HAP-1 (cell line): ENCODE results near the gene RENBP.

Experiments
- DNase-seq, 2 experiments: peaks; one replicate each; pipeline ENCODE4 v3.0.0-alpha.2; 2016 to 2020; ENCODE audit warnings: low spot score in 2 of 2
- H3K27me3 ChIP-seq: fragments of 250-450 bp; sonication (Bioruptor Pico); 2 replicates; pipeline ENCODE4 v1.5.1; 2020; ENCODE audit warnings: low read depth, mild to moderate bottlenecking, moderate library complexity
- H3K36me3 ChIP-seq: fragments of 250-450 bp; sonication (Bioruptor Pico); replicated peaks from 2 replicates; pipeline ENCODE4 v1.5.1; 2020; ENCODE audit warnings: mild to moderate bottlenecking
- H3K4me1 ChIP-seq: fragments of 250-450 bp; sonication (Bioruptor Pico); 2 replicates; pipeline ENCODE4 v1.5.1; 2020; ENCODE audit warnings: mild to moderate bottlenecking
- H3K4me3 ChIP-seq: fragments of 250-450 bp; sonication (Bioruptor Pico); 2 replicates; pipeline ENCODE4 v1.5.1; 2020; ENCODE audit warnings: mild to moderate bottlenecking, moderate library complexity
- H3K9me3 ChIP-seq: fragments of 250-450 bp; sonication (Bioruptor Pico); 2 replicates; pipeline ENCODE4 v1.5.1; 2020; ENCODE audit warnings: mild to moderate bottlenecking, moderate library complexity
- in situ Hi-C: fragments of 300-500 bp; cut with MboI; formaldehyde crosslinking; loops from 3 replicates; pipeline ENCODE4 v1.14.3; 2020; ENCODE audit warnings: low sequenced_read_pairs, inconsistent platforms, mixed read lengths

The RENBP gene

DNA sequence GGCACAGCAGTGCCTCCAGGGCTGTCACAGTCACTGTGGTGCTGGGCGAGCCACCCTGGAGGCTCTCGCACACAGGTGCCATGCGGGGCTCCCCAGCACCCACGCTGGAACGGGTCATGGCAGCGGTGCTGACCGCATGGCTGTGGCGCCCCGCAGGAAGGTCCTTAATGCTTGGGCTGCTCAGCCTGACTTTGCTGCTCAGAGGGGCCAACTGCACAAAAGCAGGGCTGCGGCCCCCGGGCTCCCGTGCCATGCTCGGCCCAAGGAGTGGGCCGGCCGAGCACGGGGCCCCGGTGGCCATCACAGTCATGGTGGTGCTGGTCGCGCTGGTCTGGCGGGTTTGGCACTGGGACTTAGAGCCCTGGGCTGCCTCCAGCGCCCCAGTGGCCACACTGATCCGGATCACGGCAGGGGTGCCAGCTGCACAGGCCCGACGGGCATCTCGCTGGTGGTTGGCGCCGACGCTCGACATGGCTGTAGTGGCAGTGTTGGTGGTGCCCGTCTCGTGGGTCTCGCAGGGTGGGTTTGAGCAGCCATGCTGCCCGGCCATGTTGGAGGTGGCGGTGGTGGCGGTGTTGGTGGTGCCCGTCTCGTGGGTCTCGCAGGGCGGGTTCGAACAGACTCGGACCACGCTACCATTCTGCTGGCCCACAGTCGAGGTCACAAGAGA, 10.2 kb upstream of the RENBP start:
- Histone ChIP-seq H3K4me3 (no peak overlapping the region), H3K9me3 (no peaks in the 10 kb centered on the region), H3K27me3 (no peaks in the 10 kb centered on the region), H3K4me1 (no peaks in the 10 kb centered on the region), H3K36me3 (peaks cover 100% of the 10 kb centered on the region)
- DNase-seq, result no peak
- in situ Hi-C loops, result loop anchor here (10.0 kb wide), 1 partner anchor 1010 kb away; no protein-coding TSS in a partner anchor

DNA sequence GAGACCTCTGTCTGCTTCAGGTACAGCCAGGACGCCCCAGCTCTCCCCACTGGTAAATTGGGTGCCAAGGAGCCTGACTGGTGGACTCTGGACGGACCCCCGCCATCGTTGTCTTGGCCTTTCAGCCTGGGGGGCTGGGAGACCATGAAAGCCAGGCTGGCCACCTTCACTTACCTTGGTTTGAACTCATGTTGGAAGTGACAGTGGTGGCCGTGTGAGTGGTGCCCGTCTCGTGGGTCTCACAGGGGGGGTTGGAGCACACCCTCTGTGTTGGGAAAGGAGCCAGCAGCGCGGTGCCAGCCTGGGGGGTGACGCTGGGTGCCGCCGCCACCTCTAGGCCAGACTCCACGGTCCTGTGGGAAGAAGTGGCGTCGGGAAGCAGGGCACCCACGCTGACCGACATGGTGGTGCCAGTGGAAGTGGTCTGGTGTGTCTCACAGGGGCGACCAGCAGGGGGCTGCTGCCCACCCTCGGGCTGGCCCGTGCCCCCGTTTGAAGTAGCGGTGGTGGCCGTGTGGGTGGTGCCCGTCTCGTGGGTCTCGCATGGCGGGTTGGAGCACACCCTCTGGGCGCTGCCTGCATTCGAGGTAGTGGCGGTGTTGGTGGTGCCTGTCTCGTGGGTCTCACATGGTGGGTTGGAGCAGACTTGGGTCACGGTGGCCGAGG, 9.6 kb upstream of the RENBP start:
- Histone ChIP-seq H3K4me1 (no peaks in the 10 kb centered on the region), H3K36me3 (peaks cover 98% of the 10 kb centered on the region), H3K27me3 (no peaks in the 10 kb centered on the region), H3K9me3 (no peaks in the 10 kb centered on the region), H3K4me3 (no peak overlapping the region)
- in situ Hi-C loops, result loop anchor here (10.0 kb wide), 1 partner anchor 1009 kb away; no protein-coding TSS in a partner anchor
- DNase-seq, result no peak

DNA sequence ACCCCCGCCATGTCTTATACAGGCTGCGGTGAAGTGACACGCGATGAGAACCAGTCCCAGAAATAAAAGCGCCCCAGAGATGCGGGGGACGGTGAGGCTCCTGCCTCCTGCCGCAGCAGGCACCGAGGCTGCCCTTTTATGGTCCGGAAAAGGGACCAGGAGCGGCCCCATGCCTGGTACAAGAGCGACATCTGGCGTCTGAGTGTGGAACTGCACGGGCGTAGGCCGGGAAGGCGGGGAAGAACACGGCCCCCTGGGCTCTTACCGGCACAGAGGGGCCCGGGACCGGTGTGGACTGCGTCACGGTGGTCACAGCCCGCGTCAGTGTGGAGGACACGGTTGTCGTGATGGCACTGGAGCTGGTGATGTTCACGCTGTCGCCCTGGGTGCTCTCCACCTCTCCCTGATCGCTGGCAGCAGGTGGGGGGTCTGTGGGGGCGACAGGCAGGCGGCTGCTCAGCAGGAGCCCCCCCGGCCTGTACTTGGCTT, 8.9 kb upstream of the RENBP start:
- no peaks in the 10 kb centered on the region for H3K27me3 ChIP-seq
- DNase-seq, result peak; percentile 53 to 91
- no peaks in the 10 kb centered on the region for H3K9me3 ChIP-seq
- H3K36me3 ChIP-seq, result peaks cover 91% of the 10 kb centered on the region
- H3K4me1 ChIP-seq, result no peaks in the 10 kb centered on the region
- in situ Hi-C loops, result loop anchor here (10.0 kb wide), 1 partner anchor 1009 kb away; no protein-coding TSS in a partner anchor
- H3K4me3 ChIP-seq, result no peak overlapping the region

DNA sequence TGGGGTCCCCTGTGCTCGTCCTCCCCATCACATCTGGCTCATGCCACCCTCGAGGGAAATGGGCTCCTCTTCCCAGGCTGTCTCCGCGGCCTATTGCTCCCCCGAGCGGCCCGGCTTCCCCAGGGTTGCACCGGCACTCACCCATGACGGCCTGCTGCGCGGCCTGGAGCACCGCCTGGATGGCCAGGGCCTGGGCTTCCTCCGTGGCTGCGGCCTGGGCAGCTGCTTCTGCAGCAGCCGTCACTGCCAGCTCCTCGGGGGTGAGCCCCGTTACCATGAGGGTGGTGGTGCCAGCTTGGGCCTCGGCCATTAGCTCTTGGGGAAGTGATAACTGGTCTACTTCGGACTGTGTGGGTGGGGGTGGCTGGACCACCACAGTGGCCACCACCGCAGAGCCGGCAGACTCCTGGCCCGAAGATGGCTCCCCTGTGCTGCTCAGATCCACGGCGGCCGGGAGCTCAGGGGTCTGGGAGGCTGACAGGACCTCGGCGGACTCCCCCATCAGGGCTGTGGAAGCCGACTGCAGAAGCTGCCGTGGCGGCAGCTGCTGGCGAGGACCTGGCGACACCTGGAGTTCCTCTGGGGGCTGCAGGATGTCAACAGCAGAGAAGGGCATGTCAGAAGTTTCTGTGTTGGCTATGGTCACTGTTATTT, 8.1 kb upstream of the RENBP start:
- in situ Hi-C loops, result loop anchor here (10.0 kb wide), 1 partner anchor 1008 kb away; no protein-coding TSS in a partner anchor
- Histone ChIP-seq H3K27me3 (no peaks in the 10 kb centered on the region), H3K9me3 (no peaks in the 10 kb centered on the region), H3K4me3 (no peak overlapping the region), H3K4me1 (no peaks in the 10 kb centered on the region), H3K36me3 (peaks cover 87% of the 10 kb centered on the region)
- DNase-seq, result no peak

DNA sequence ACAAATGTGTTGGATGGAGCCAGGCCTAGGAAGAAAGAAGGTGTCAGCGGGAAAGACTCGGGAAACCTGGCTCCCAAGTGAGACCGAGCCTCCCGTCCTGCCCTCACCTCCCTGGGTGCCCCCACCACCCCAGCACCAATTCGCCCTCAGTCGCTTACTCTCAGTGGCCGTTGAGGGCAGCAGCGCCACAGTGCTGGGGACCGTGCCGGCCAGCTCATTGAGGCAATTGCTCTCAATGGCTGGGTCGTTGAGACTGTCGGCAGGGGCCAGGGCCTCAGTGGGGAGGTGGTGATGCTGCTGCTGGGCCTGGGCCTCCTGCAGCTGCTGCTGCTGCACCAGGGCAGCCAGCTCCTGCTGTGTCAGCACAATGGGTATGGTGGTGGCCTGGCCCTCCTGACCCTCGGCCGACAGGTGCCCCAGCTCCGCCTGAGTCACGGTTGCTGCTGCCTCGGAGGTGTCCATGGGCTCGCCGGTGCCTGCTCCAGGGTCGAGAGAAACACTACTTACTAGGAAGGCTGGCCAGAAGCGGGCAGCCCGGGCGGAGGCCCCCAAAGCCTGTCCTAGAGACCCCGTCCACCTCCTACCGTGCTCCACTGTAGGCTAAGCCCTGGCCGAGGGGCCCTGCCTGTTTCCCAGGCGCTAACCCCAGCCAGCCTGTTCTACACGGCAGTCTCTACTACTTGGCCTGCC, 7.4 kb upstream of the RENBP start:
- H3K36me3 ChIP-seq, result peaks cover 84% of the 10 kb centered on the region
- no peak overlapping the region for H3K4me3 ChIP-seq
- no peak for DNase-seq
- no peaks in the 10 kb centered on the region for H3K9me3 ChIP-seq
- H3K4me1 ChIP-seq, result no peaks in the 10 kb centered on the region
- no peaks in the 10 kb centered on the region for H3K27me3 ChIP-seq
- in situ Hi-C loops, result loop anchor here (10.0 kb wide), 1 partner anchor 1007 kb away; no protein-coding TSS in a partner anchor

DNA sequence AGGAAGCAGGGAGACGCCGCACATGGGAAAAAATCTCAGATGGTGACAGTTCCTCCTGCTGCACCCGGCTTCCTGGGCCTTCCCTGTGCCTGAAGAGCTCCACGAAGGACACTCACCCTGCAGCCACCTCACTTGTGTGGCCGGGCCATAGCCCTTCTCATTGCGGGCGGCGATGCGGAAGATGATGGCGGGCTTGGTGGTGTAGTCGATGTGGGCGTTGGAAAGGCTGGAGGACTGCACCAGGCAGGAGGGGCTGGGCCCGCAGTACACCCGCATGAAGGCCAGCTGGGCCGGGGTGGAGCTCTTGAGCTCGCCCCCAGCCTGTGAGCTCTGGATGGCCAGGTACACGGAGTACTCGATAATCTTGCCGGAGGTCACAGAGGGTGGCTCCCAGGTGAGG, 5.7 kb upstream of the RENBP start:
- Histone ChIP-seq H3K4me1 (no peaks in the 10 kb centered on the region), H3K9me3 (no peaks in the 10 kb centered on the region), H3K4me3 (no peak overlapping the region), H3K27me3 (no peaks in the 10 kb centered on the region), H3K36me3 (peaks cover 67% of the 10 kb centered on the region)
- no peak for DNase-seq
- in situ Hi-C loops, result loop anchor here (10.0 kb wide), 1 partner anchor 1005 kb away; no protein-coding TSS in a partner anchor

DNA sequence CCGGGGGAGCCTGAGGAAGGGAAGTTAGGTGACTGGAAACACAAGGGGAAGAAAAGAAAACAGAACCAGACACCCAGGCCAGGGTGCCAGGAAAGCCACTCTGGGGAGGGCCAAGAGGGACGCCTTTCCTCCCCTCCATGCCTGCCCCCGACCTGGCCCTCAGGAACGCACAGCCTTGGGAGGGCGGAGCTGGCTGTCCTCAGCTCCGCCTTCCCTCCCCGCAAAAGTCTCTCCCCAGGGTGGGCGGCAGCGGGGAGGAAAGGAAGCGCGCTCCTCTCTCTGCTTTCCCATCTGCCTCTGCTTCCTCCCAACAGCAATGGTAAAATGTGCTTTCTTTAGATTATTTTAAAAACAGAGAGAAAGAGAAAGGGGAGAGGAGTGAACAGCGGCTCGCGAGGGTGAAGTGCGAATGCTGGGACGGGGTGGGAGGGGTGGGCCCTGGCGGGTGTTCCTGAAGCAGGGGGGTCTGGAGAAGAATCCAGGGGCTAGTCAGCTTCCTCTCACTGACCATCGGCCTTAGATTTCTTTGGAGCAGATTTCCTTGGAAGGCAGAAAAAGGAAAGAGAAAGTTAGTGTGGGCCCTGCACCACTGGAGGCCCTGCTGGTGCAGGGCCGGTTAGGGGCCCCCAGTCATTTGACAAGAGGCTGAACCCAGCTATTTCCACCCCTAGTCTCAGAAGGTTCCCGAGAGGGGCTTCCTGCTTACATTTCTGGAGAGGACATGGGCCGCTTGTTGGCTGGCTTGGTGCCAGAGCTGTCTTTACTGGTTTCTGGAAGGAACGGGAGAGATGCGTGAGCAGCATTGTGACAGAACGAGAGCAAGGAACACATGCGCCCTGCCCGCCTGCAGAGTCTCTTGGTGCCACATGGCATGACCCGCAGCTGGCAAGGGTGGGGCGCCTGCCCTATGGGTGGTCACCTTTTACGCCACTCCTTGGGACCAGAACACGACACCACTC, 4.7 kb upstream of the RENBP start:
- no peaks in the 10 kb centered on the region for H3K9me3 ChIP-seq

DNA sequence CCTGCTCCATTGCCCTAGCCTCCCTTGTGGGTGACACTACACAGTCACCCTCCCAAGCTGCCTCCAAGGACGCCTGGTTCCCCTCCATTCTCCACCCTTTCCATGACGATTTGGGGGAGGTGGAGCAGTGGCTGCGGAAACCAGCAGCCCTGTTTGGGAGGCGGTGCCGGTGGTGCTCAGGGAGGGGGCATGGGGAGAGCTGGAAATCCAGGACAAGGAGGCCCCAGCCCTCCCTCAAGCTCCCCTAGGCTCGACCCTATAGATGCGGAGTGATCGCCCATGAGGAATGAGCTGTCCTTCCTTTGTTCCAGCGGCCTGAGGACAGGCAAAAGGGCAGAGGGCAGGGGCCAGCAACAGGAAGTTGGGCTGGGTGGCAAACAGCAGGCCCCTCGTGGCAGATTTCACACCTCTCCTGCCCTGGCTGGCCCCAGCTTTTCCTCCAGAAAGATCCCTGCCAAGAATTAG, 3.6 kb upstream of the RENBP start:
- DNase-seq, result no peak
- Histone ChIP-seq H3K4me3 (no peak overlapping the region), H3K9me3 (no peaks in the 10 kb centered on the region), H3K36me3 (peaks cover 46% of the 10 kb centered on the region), H3K27me3 (no peaks in the 10 kb centered on the region), H3K4me1 (peaks cover 7% of the 10 kb centered on the region)
- in situ Hi-C loops, result no loop called here

More for the DNA sequence above, 4.7 kb upstream of the RENBP start:
- Histone ChIP-seq H3K27me3 (no peaks in the 10 kb centered on the region), H3K4me3 (no peak overlapping the region), H3K36me3 (peaks cover 57% of the 10 kb centered on the region), H3K4me1 (peaks cover 4% of the 10 kb centered on the region)
- no peak for DNase-seq
- in situ Hi-C loops, result no loop called here

DNA sequence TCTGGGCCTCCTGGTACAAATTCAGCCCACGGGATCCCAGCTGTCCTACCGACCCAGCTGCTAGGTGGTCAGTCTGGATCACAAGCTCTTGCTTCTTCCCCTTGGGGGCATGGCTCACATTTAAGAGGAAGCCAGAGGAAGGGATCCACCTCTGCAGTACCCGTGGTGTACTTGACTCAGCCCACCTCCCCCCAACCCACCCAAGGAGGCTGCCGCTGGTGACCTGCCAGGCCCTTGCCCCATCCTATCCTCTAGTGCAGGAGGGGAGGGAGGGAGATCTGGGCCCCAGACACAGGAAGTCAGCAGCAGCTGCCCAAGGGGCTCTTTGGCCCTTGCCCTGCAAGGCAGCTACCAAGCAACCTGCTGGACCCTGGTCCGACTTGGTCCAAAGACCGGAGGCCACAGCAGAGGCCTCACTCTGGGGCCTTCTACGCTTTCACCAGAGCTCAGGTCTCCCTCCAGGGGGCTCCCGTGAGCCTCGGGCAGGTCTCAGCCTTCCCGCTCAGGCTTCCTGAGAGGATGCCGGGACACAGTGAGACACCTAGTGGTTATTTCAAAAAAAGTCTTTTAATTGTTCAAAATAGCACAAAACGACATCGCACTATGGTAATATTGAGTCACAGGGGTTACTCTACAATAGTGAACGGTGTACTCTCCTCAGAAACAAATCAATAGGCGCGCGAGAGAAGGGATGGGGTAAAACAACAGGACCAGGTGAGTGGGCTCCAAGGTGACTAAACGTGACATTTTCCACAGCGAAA, 2.7 kb upstream of the RENBP start:
- in situ Hi-C loops, result no loop called here
- DNase-seq, result peak; percentile 90 to 95
- no peaks in the 10 kb centered on the region for H3K27me3 ChIP-seq

DNA sequence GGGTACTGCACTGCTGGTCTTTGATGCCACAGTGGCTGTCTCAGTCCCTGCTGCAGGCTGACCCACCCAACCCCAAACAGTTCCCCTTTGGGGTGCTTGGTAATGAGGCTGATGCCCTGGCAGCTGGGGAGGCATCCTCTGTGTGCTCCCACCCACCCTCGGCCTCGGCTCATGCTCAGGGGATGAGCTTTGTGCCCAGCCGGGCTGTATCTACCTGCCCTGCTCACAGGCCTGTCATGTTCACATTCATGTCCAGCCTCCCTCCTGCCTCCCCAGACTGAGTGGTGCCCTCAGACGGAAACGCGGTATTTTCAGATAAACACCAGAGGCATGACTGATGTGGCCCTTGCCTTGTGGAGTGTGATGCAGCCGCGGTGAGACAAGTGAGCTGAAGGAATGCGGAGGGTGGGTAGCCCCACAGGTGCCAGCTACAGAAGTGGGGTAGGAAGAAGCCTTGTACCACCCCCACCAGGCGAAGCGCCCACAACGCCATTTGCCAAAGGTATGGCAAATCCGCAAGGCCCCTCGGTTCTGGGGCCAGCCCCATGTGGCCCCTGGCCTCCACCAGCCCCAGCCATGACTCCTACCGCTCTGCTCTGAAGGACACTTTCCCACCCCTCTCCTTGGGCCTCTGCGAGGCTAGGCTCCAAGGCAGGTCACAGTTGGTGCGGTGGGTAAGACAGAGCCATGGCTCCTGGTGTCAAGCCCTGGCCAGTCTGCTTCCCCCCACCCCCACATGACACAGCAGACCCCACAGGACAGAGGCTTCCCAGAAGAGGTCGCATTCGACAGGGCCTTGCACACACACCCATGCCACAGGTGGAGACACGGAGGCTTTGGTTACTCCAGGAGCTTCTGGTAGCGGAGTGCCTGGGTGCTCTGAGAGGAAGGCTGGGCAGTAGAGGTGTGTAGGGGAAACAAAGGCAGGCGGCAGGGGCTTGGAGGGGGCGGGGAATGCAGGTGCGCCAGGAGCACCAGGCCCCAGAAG, 1.8 kb upstream of the RENBP start:
- in situ Hi-C loops, result no loop called here
- peaks cover 29% of the 10 kb centered on the region for H3K36me3 ChIP-seq
- H3K4me1 ChIP-seq, result peaks cover 7% of the 10 kb centered on the region

More for the DNA sequence above, 2.7 kb upstream of the RENBP start:
- H3K4me3 ChIP-seq, result no peak overlapping the region
- H3K4me1 ChIP-seq, result peaks cover 7% of the 10 kb centered on the region
- H3K9me3 ChIP-seq, result no peaks in the 10 kb centered on the region
- H3K36me3 ChIP-seq, result peaks cover 38% of the 10 kb centered on the region

DNA sequence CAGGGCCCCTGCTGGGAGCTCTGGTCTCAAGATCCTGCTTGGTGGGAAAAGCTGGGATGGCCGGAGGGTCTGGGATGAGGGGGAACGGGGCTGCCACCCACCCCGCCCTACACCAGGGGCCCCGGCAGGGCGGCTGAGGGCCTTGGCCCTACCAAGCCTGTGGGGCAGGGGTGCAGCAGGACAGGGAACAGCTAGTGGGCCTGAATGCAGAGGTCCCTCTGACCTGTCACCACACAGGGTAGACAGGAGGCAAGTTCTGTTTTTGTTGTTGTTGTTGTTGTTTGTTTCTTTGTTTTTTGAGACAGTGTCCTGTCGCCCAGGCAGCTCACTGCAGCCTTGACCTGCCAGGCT, 332 bp upstream of the RENBP start:
- in situ Hi-C loops, result no loop called here
- H3K4me3 ChIP-seq, result peak overlapping the region; percentile 31
- peaks cover 18% of the 10 kb centered on the region for H3K36me3 ChIP-seq

More for the DNA sequence above, 1.8 kb upstream of the RENBP start:
- DNase-seq, result no peak
- H3K27me3 ChIP-seq, result no peaks in the 10 kb centered on the region
- H3K4me3 ChIP-seq, result no peak overlapping the region
- no peaks in the 10 kb centered on the region for H3K9me3 ChIP-seq

More for the DNA sequence above, 332 bp upstream of the RENBP start:
- DNase-seq, result no peak
- Histone ChIP-seq H3K4me1 (peaks cover 7% of the 10 kb centered on the region), H3K9me3 (no peaks in the 10 kb centered on the region), H3K27me3 (no peaks in the 10 kb centered on the region)
